Measurements from ENCODE around the gene ATG5. TPM values are rescaled to one million over a fixed set of nuclear protein-coding genes. Genes with fewer than 3 reads are reported as not detected.

ATG5 gene
- total RNA-seq, 1 donor = 62.6 TPM

DNA sequence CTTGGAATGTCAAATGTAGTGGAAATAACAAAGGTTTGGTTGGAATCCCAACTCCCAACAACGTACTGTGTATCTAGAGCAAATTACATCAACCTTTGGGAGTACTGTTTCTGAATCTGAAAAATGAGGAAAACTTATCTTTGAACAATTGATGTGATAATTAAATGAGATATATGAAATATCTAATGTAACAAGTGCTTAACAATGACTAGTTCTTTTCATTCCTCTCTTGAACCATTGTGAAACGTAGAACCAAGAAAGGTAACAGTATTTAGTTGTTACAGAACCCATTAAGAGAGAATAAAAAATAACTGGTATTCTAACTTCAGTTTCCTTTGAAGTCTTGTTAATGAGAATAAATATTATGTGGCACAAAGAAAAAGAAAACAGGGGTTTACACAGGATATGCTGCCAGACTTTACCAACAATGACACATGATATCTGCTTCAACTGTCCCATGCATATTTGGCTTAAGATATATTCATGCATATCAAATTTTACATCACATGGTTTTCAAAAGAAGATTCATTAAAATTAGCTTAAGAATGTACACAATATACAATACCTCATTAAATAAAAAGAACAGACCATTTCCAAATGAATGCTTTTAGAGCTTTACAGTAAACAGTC, 111.8 kb downstream of the ATG5 start:
- no peak overlapping the region for H3K4me3 ChIP-seq (ENCODE audit: low read depth, low read length)
- no peak for DNase-seq (ENCODE audit: low read depth)
- TF ChIP-seq, protein P1, sequence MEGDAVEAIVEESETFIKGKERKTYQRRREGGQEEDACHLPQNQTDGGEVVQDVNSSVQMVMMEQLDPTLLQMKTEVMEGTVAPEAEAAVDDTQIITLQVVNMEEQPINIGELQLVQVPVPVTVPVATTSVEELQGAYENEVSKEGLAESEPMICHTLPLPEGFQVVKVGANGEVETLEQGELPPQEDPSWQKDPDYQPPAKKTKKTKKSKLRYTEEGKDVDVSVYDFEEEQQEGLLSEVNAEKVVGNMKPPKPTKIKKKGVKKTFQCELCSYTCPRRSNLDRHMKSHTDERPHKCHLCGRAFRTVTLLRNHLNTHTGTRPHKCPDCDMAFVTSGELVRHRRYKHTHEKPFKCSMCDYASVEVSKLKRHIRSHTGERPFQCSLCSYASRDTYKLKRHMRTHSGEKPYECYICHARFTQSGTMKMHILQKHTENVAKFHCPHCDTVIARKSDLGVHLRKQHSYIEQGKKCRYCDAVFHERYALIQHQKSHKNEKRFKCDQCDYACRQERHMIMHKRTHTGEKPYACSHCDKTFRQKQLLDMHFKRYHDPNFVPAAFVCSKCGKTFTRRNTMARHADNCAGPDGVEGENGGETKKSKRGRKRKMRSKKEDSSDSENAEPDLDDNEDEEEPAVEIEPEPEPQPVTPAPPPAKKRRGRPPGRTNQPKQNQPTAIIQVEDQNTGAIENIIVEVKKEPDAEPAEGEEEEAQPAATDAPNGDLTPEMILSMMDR (IDR thresholded peaks at IDR 0.05; ENCODE audit: insufficient read depth, low read depth, low read length) = no peak

DNA sequence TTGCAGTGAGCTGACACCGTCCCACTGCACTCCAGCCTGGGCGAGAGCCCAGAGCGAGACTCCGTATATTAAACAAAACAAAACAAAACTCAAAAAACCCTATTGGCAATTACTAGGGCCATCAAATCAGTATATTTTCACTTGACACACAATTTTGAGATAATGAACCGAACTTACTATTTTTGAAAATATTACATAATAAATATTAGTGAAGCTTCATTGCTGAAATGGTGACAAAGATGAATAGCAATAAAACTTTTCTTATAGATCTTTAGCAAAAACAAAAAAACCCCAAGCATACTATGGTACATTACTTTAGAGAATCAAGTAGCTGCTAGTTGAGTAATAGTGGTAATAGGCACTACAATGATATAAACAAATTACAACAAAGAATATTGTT, 113.0 kb downstream of the ATG5 start:
- H3K4me3 ChIP-seq (ENCODE audit: low read depth, low read length) = no peak overlapping the region
- DNase-seq (ENCODE audit: low read depth) = no peak
- TF ChIP-seq, protein P1 (IDR thresholded peaks at IDR 0.05; ENCODE audit: insufficient read depth, low read depth, low read length) = no peak

DNA sequence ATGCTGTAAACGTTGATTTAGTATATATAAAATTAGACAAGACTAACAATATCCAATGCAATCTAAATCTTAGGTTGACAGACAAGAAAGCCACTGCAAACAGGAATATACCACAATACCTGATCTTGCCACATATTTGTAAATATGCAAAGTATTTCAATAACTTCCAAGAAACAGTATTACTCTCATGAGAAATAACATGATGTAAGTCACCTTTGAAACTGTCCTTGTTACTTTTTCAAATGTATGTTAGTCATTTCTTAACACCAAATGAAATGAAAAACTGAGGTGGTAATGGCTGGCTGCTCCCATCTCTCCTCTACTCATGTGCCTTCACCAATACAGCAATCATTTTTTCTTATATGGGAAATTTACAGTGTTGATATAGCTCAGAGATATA, 118.7 kb downstream of the ATG5 start:
- H3K4me3 ChIP-seq (ENCODE audit: low read depth, low read length) = no peak overlapping the region
- TF ChIP-seq, protein P1 (IDR thresholded peaks at IDR 0.05; ENCODE audit: insufficient read depth, low read depth, low read length) = no peak
- no peak for DNase-seq (ENCODE audit: low read depth)

DNA sequence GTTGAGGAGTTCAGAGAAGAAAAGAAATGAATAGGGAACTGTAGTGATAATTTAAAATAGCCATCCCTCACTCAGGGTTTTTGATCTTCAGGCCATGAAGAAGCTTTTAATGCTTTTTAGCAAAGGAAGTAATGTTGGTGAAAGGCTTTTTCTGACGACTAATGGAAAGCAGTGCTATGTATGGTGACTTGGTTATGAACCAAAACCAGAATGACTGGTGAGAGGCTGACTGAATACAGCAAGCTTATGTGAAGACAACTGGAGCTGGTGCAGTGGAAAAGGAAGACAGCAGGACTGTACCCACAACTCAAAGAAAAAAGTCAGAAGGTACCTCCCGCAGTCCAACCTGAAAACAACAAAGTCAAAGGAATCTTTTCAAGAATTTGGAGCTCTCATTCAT, 120.6 kb downstream of the ATG5 start:
- H3K4me3 ChIP-seq (ENCODE audit: low read depth, low read length) = no peak overlapping the region
- TF ChIP-seq, protein P1 (IDR thresholded peaks at IDR 0.05; ENCODE audit: insufficient read depth, low read depth, low read length) = no peak
- no peak for DNase-seq (ENCODE audit: low read depth)

DNA sequence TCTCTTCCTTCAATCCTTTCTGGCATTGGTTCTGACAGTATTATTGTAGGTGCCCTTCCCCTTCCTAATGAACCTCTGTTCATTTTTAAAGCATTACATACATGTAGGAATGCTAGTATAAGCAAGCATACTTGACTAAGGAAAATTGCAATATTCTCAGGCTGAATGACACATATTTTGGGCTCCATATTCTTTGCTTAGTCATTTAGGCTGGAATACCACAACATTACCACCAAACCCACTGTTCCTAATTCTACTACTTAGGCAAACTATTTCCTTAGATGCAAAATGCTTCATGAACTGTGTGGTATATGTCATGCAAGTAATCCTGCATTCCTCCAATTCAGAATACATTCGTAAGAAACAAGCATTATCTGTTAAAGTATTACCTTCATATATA, 125.6 kb downstream of the ATG5 start:
- DNase-seq (ENCODE audit: low read depth) = peak; percentile 66
- no peak overlapping the region for H3K4me3 ChIP-seq (ENCODE audit: low read depth, low read length)
- TF ChIP-seq, protein P1 (IDR thresholded peaks at IDR 0.05; ENCODE audit: insufficient read depth, low read depth, low read length) = no peak

DNA sequence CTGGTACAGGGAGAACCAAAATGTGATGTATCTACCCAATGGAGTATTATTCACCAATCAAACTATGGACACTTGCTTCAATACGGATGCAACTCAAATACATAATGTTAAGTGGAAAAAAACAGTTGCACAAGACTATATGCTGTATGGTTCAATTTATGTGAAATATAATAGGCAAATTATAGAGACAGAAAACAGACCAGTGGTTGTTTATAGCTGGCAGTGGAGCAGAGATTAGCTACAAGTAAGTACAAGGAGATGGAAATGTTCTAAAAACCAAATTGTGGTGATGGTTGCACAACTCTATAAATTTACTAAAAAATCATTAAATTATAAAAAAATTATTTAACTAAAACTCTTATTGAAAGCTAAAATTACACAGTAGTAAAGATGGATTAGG, 126.2 kb downstream of the ATG5 start:
- DNase-seq (ENCODE audit: low read depth) = peak; percentile 91
- no peak overlapping the region for H3K4me3 ChIP-seq (ENCODE audit: low read depth, low read length)
- TF ChIP-seq, protein P1 (IDR thresholded peaks at IDR 0.05; ENCODE audit: insufficient read depth, low read depth, low read length) = no peak

DNA sequence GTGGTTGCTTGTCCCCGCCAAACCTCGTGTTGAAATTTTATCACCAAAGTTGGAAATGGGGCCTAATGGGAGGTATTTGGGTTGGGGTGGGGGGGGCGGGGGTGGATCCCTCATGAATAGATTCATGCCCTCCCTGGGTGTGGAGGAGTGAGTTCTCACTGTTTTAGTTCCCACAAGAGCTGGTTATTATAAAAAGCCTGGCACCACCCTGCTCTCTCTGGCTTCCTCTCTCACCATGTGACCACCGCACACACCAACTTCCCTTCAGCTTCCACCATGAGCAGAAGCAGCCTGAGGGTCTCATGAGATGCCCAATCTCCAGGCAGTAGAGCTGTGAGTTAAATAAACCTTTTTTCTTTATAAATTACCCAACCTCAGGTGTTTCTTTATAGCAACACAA, 128.1 kb downstream of the ATG5 start:
- TF ChIP-seq, protein P1 (IDR thresholded peaks at IDR 0.05; ENCODE audit: insufficient read depth, low read depth, low read length) = no peak
- no peak overlapping the region for H3K4me3 ChIP-seq (ENCODE audit: low read depth, low read length)
- no peak for DNase-seq (ENCODE audit: low read depth)
